Uterus (tissue), 4 donors: ENCODE results near the gene FNIP2. TPM values are rescaled to one million over a fixed set of nuclear protein-coding genes. Genes with fewer than 3 reads are reported as not detected.
"Not testable (repeated sequence)": the region's sequence is repeated elsewhere in the genome, so short reads cannot be mapped to it uniquely, and the experiment has no call there.

Experiments
- DNase-seq, 2 donors: peaks; one replicate each; pipeline ENCODE4 v3.0.0-alpha.2; 2019 to 2020
- H3K27ac ChIP-seq, 2 donors: fragments of 200-600 bp; sonication (generic); 1 replicate in 1 of 2; 2 replicates in 1 of 2; pipeline ENCODE4 v1.5.1; 2016 to 2018
- H3K27me3 ChIP-seq, 2 donors: fragments of 200-600 bp; sonication (generic); one replicate each; pipeline ENCODE4 v1.5.1; 2018 to 2019; ENCODE audit warnings: control low read depth in 1 of 2
- H3K36me3 ChIP-seq, 2 donors: fragments of 200-600 bp; sonication (generic); one replicate each; pipeline ENCODE4 v1.5.1; 2019; ENCODE audit warnings: control low read depth in 1 of 2
- H3K4me1 ChIP-seq, 2 donors: fragments of 200-600 bp; sonication (generic); one replicate each; pipeline ENCODE4 v1.5.1; 2018 to 2019; ENCODE audit warnings: control low read depth in 1 of 2
- H3K4me3 ChIP-seq, 2 donors: fragments of 200-600 bp; sonication (generic); 1 replicate in 1 of 2; 2 replicates in 1 of 2; pipeline ENCODE4 v1.5.1; 2018 to 2019; ENCODE audit warnings: mild to moderate bottlenecking in 1 of 2
- H3K9me3 ChIP-seq, 2 donors: fragments of 200-600 bp; sonication (generic); one replicate each; pipeline ENCODE4 v1.5.1; 2019; ENCODE audit warnings: control low read depth in 1 of 2
- CTCF ChIP-seq, 4 experiments: fragments of 200-600 bp in 2 of 4; fragments of 450-650 bp in 2 of 4; sonication (generic) in 2 of 4; IDR thresholded peaks; one replicate each; pipeline ENCODE4 v1.5.1; 2016 to 2019; ENCODE audit warnings: antibody characterized with exemption in 4 of 4, mild to moderate bottlenecking in 2 of 4, moderate library complexity in 1 of 4
- POLR2A ChIP-seq, 2 donors: fragments of 450-650 bp; IDR thresholded peaks; one replicate each; pipeline ENCODE4 v1.6.1; 2016; ENCODE audit warnings: antibody characterized with exemption in 2 of 2, mild to moderate bottlenecking in 1 of 2, moderate library complexity in 1 of 2
- intact Hi-C: fragments of 100-400 bp; cut with DNase I; formaldehyde crosslinking; loops from one replicate; pipeline ENCODE4 v1.15.1; 2023; ENCODE audit warnings: low total_unique reads
- total RNA-seq, 4 donors: library from RNA; depleted of rRNA in 3 of 4; stranded (reverse); fragments of >200 nt in 3 of 4; gene quantifications; one replicate each; pipeline versions ENCODE4 v1.1.0 to v1.2.4, GENCODE V29; 2014 to 2023
- donor health status: DM: yes; HTN: yes; CAD: no.

Gene FNIP2
- total RNA-seq, 4 donors from 2014 or later = 8.5 to 61.9 (median 29.6) TPM

- Histone ChIP-seq H3K9me3 (no peaks in the 10 kb centered on the region), H3K27me3 (no peaks in the 10 kb centered on the region), H3K4me3 (no peak overlapping the region), H3K36me3 (no peaks in the 10 kb centered on the region), H3K4me1 (no peaks in the 10 kb centered on the region), H3K27ac (no peak overlapping the region)
- TF ChIP-seq CTCF (IDR thresholded peaks at IDR 0.05) (no peak), POLR2A (IDR thresholded peaks at IDR 0.05) (no peak)
- DNase-seq = no peak
- intact Hi-C loops = no loop called here
Measured at GRCh38 chr4:158739600-158739999, 29.2 kb upstream of the FNIP2 start.

DNA sequence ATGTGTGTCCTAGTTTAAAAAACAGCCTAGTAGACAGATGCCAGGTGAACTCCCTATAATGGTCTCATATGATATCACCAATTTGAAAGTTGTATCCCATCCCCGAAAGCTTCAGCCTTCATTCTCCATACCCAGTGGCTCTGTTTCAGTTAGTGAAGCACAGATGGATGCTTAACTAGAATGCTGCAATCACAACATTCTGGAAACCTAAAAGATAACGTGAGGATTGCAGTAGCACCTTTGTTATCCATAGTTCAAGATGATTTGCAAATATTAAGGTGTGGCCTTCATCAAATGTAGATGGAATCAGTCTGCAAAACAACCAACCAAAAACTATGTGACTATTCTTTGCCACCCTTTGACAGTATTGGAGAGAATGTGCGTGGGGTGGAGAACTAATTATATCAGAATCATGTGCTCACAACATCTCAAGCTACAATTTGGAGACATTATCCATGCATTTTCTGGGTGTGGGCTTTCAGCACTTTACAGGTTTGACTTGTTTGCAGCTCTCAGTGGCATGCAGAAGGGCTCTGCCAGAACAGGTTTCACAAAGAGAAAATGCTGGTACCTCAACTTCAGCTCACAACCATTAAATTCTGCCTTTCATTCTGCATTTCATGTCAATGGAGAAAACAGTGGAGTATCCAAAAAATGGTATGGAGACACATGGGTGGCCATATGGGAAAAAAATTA is 27.4 kb upstream of the FNIP2 start:
- no peaks in the 10 kb centered on the region for H3K27me3 ChIP-seq
- TF ChIP-seq CTCF (IDR thresholded peaks at IDR 0.05) = no peak
- TF ChIP-seq POLR2A (IDR thresholded peaks at IDR 0.05) = no peak
- intact Hi-C loops = no loop called here
- H3K9me3 ChIP-seq = no peaks in the 10 kb centered on the region
- DNase-seq = no peak
- H3K4me3 ChIP-seq = no peak overlapping the region
- no peaks in the 10 kb centered on the region for H3K4me1 ChIP-seq
- H3K36me3 ChIP-seq = no peaks in the 10 kb centered on the region
- H3K27ac ChIP-seq = no peak overlapping the region

- intact Hi-C loops, H3K36me3 ChIP-seq, H3K4me3 ChIP-seq, H3K27me3 ChIP-seq, H3K4me1 ChIP-seq, H3K9me3 ChIP-seq, H3K27ac ChIP-seq, DNase-seq: not testable (repeated sequence)
Measured at GRCh38 chr4:158746537-158746936, 22.3 kb upstream of the FNIP2 start.

DNA sequence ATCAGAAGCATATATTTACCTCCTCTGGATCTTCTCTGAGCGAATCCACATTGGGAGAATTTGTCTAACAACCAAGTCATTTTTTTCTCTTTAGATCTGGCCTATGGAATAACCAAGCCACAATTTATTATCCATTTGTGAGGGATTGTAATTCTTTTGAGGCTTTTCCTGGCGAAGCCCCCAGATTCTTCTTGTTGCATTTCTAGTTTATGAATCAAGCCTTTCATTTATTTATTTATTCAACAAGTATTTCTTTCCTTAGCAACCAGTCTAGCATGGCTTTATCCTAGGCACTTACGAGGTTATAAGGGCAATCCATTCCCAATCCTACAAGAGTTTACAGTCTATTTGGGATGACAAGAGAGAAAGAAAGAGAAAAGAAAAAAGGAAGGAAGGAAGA is 18.4 kb upstream of the FNIP2 start:
- intact Hi-C loops = no loop called here
- no peak overlapping the region for H3K4me3 ChIP-seq
- DNase-seq = no peak
- no peaks in the 10 kb centered on the region for H3K27me3 ChIP-seq
- H3K36me3 ChIP-seq = no peaks in the 10 kb centered on the region
- no peak overlapping the region for H3K27ac ChIP-seq
- H3K4me1 ChIP-seq = no peaks in the 10 kb centered on the region
- H3K9me3 ChIP-seq = no peaks in the 10 kb centered on the region
- TF ChIP-seq CTCF (IDR thresholded peaks at IDR 0.05) = no peak
- no peak for TF ChIP-seq POLR2A (IDR thresholded peaks at IDR 0.05)

DNA sequence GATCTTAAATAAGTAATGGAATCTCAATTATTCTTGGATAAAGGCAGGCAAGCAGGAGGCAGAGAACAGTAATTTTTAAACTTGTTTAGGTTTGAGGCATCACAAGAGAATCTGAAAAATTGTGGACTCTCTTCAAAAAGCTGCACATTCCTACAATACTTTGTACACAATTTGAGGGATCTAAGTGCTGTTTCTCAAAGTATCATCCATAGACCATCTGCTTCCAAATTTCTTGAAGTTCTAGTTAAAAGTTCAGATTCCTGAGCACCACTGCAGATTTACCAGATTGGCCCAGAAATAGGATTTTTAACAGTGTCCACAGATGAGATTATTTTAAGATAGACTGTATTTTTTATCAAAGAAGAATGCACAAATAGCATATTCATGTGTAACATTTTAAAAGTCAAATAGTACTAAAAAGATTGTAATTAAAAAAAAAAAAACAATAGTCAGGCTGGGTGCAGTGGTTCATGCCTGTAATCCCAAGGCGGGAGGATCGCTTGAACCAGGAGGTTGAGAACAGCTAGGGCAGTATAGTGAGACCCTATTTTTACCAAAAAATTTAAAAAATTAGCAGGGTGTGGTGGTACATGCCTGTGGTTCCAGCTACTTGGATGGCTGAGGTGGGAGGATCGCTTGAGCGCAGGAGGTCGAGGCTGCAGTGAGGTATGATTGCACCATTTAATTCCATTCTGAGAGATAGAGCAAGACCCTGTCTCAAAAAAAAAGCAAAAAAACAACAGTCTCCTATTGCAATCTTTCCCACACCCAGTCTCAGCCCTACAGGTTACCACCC is 14.2 kb upstream of the FNIP2 start:
- intact Hi-C loops = no loop called here
- Histone ChIP-seq H3K36me3 (no peaks in the 10 kb centered on the region), H3K27ac (no peak overlapping the region), H3K27me3 (no peaks in the 10 kb centered on the region), H3K4me3 (no peak overlapping the region), H3K4me1 (no peaks in the 10 kb centered on the region), H3K9me3 (no peaks in the 10 kb centered on the region)
- TF ChIP-seq POLR2A (IDR thresholded peaks at IDR 0.05) (no peak), CTCF (IDR thresholded peaks at IDR 0.05) (no peak)
- no peak for DNase-seq

GRCh38 chr4:158755819-158756218 is 13.0 kb upstream of the FNIP2 start:
- H3K4me3 ChIP-seq, H3K36me3 ChIP-seq, H3K4me1 ChIP-seq, DNase-seq, H3K27ac ChIP-seq, intact Hi-C loops, H3K9me3 ChIP-seq, H3K27me3 ChIP-seq: not testable (repeated sequence)
